Measurements from ENCODE around the gene VEGFA. TPM values are rescaled to one million over a fixed set of nuclear protein-coding genes. Genes with fewer than 3 reads are reported as not detected.

VEGFA gene
- 3.5 and 5.8 TPM in 2 replicates for polyA plus RNA-seq

GRCh38 chr6:43769526-43770371 is at the start of gene VEGFA:
Gene VEGFA, plus strand, starts transcription at chr6:43770211.

Other genes starting within 250 kb of the VEGFA start
- gene XPO5, start 194.2 kb upstream of the VEGFA start, polyA plus RNA-seq = 12.3 and 13.2 TPM in 2 replicates
- 0.32 and 1.6 TPM in 2 replicates for gene POLH, start 194.0 kb upstream of the VEGFA start, polyA plus RNA-seq
- gene GTPBP2, start 140.9 kb upstream of the VEGFA start, polyA plus RNA-seq = 4.7 and 7.6 TPM in 2 replicates
- 21.2 and 28.0 TPM in 2 replicates for gene MAD2L1BP, start 134.4 kb upstream of the VEGFA start, polyA plus RNA-seq
- gene RSPH9, start 125.2 kb upstream of the VEGFA start, polyA plus RNA-seq = 0.39 TPM in 1 of 2 replicates, not detected in the other
- gene MRPS18A, start 82.4 kb upstream of the VEGFA start, polyA plus RNA-seq = 85.8 and 91.2 TPM in 2 replicates

Data from Purkinje cell (primary cell).